Stimulated activated effector memory CD8-positive, alpha-beta T cell treated with anti-CD3 and anti-CD28 coated beads, Interleukin-12 subunit alpha, Interleukin-12 subunit beta, amount 100 ng/mL, for 72 hours (primary cell): ENCODE results near the gene CARS1.

Experiments used
- ATAC-seq: fragments of 150-1000 bp; cut with Tn5 transposase; 2 replicates; pipeline ENCODE4 v1.10.0; 2021
- DNase-seq, 2 donors: peaks; one replicate each; pipeline ENCODE4 v3.0.0; 2021 to 2022; ENCODE audit warnings: low spot score in 2 of 2
- H3K27ac Mint-ChIP-seq: one replicate; pipeline ENCODE4 v1.8.0; 2022; ENCODE audit warnings: mild to moderate bottlenecking, mixed read lengths
- H3K36me3 Mint-ChIP-seq: one replicate; pipeline ENCODE4 v1.8.0; 2022; ENCODE audit warnings: mild to moderate bottlenecking, mixed read lengths
- H3K4me1 Mint-ChIP-seq: one replicate; pipeline ENCODE4 v1.8.0; 2022; ENCODE audit warnings: mixed read lengths
- H3K4me3 Mint-ChIP-seq: one replicate; pipeline ENCODE4 v1.8.0; 2022; ENCODE audit warnings: mild to moderate bottlenecking, mixed read lengths
- H3K9me3 Mint-ChIP-seq: one replicate; pipeline ENCODE4 v1.8.0; 2022; ENCODE audit warnings: mixed read lengths

The CARS1 gene

DNA sequence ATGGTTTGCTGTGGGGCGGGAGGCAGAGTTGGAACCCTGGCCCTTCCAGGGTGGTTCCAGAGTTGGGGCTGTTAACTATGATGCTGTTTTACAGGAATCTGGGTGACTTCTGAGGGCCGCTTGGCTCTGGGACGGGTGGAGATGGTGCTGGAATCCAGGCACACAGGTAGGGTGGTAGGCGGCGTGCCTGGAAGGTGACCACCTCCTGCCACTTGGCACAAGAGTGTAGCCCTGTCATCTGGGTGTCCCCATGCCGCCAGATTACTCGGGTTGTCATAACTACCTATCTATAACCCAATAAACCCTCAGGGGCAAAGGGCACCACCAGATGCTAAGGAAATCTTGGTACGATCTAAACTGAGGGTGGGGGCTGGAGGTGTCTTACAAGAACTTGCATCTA, 1.3 kb downstream of the CARS1 start:
- no peak for ATAC-seq
- H3K36me3 Mint-ChIP-seq: peaks cover 64% of the 10 kb centered on the region
- no peaks in the 10 kb centered on the region for H3K9me3 Mint-ChIP-seq
- DNase-seq: no peak
- H3K27ac Mint-ChIP-seq: peak overlapping the region; percentile 95
- peaks cover 52% of the 10 kb centered on the region for H3K4me1 Mint-ChIP-seq
- H3K4me3 Mint-ChIP-seq: peak overlapping the region; percentile 85

DNA sequence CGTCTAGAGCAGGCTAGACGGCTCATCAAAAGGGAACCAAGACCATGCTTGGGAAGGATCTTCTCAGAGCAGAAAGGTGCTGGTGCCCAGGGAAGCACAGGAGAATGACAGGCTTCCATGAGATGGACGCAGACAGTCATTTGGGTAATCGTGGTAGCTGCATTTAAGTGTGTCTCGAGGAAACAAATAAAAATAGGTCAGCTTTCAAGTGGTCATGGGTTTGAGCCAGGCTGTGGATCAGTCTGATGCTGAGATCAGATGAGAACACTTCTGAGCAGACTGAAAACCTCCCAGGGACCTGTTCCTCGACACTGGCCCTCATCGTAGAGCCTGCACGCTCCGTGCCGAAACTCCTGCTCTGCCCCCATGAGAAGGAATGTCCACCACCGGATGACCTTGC, 4.7 kb downstream of the CARS1 start:
- Mint-ChIP-seq H3K9me3 (no peaks in the 10 kb centered on the region), H3K27ac (peak overlapping the region; percentile 61), H3K36me3 (peaks cover 83% of the 10 kb centered on the region), H3K4me1 (peaks cover 71% of the 10 kb centered on the region), H3K4me3 (no peak overlapping the region)
- no peak for ATAC-seq
- DNase-seq: no peak

DNA sequence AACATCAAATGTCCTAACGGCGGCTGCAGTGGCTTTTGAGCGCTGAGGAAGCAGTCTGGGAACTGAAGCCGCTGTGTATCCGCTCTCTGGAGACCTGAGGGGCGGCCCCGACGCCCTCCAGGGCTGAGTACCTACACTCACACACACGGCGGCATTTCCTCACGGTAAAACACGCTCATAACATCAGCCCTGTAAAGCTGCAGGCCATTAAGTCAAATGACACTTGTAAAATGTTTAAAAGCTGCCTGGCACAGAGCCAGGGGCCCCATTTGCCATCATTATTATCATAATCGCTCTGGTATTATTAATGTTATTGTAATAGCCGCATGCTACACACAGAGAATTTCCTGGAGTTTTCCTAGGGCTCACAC, 5.1 kb downstream of the CARS1 start:
- Mint-ChIP-seq H3K27ac (peak overlapping the region; percentile 97), H3K4me1 (peaks cover 67% of the 10 kb centered on the region), H3K4me3 (no peak overlapping the region), H3K9me3 (no peaks in the 10 kb centered on the region), H3K36me3 (peaks cover 83% of the 10 kb centered on the region)
- ATAC-seq: no peak
- DNase-seq: no peak

GRCh38 chr11:3051196-3052108, 5.8 kb downstream of the CARS1 start:
- peak overlapping the region; percentile 97 for H3K27ac Mint-ChIP-seq
- H3K4me1 Mint-ChIP-seq: peaks cover 67% of the 10 kb centered on the region
- ATAC-seq (no peak), DNase-seq (no peak)
- H3K36me3 Mint-ChIP-seq: peaks cover 85% of the 10 kb centered on the region
- H3K9me3 Mint-ChIP-seq: no peaks in the 10 kb centered on the region
- peak overlapping the region; percentile 73 for H3K4me3 Mint-ChIP-seq

- H3K4me3 Mint-ChIP-seq: peak overlapping the region; percentile 73
- DNase-seq (no peak), ATAC-seq (no peak)
- H3K4me1 Mint-ChIP-seq: peaks cover 60% of the 10 kb centered on the region
- H3K27ac Mint-ChIP-seq: peak overlapping the region; percentile 97
- H3K36me3 Mint-ChIP-seq: peaks cover 84% of the 10 kb centered on the region
- no peaks in the 10 kb centered on the region for H3K9me3 Mint-ChIP-seq
Observed at GRCh38 chr11:3050386-3051195, 6.6 kb downstream of the CARS1 start.

GRCh38 chr11:3049430-3050243, 7.6 kb downstream of the CARS1 start:
- H3K4me3 Mint-ChIP-seq: peak overlapping the region; percentile 73
- ATAC-seq: peak; percentile 99
- H3K36me3 Mint-ChIP-seq: peaks cover 84% of the 10 kb centered on the region
- H3K27ac Mint-ChIP-seq: peak overlapping the region; percentile 97
- H3K4me1 Mint-ChIP-seq: peaks cover 57% of the 10 kb centered on the region
- H3K9me3 Mint-ChIP-seq: no peaks in the 10 kb centered on the region
- DNase-seq: peak; percentile 73 to 92

GRCh38 chr11:3047637-3048036, 9.6 kb downstream of the CARS1 start:
- Mint-ChIP-seq H3K9me3 (no peaks in the 10 kb centered on the region), H3K4me1 (peaks cover 55% of the 10 kb centered on the region), H3K36me3 (peaks cover 83% of the 10 kb centered on the region), H3K27ac (peak overlapping the region; percentile 52), H3K4me3 (no peak overlapping the region)
- ATAC-seq: no peak
- DNase-seq: no peak

DNA sequence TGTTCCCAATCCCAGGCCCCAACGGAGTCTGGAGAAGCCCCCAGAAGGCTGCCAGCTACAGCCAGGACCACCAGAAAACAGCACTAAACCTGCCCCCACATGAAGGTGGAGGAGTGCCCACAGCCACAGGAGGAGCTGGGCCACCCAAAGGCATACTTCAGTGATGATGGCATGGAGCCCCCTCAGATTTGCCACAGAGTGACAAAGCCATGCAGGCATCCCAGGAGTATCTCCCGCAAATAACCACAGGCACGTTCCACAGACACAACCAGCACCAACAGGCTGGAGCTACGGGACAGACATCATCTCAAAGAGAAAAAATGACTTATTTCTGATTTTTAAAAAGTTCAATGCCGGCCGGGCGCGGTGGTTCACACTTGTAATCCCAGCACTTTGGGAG, 10.6 kb downstream of the CARS1 start:
- H3K4me1 Mint-ChIP-seq: peaks cover 51% of the 10 kb centered on the region
- ATAC-seq (no peak), DNase-seq (no peak)
- H3K36me3 Mint-ChIP-seq: peaks cover 86% of the 10 kb centered on the region
- H3K27ac Mint-ChIP-seq: no peak overlapping the region
- no peak overlapping the region for H3K4me3 Mint-ChIP-seq
- no peaks in the 10 kb centered on the region for H3K9me3 Mint-ChIP-seq

DNA sequence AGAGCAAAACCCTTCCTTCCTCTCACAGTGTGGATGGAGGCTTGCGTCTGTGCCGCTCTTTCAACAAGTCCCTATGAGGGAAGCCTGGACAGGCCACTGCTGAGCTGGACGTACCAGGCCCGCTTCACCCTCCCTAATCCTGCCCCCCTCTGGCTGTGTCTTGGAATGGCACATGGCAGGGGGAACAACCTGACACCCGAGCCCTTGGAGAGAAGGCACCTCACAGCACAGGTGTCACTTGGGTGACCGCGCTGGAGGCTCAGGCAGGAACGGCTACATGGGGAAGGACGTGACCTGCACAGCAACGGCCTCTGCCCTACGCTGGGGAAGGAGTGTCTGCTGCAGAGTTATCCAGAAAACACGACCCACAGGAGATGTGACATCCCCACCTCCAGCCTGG, 11.0 kb downstream of the CARS1 start:
- H3K27ac Mint-ChIP-seq: no peak overlapping the region
- H3K4me3 Mint-ChIP-seq: no peak overlapping the region
- H3K4me1 Mint-ChIP-seq: peaks cover 47% of the 10 kb centered on the region
- H3K36me3 Mint-ChIP-seq: peaks cover 86% of the 10 kb centered on the region
- no peaks in the 10 kb centered on the region for H3K9me3 Mint-ChIP-seq
- DNase-seq: no peak
- no peak for ATAC-seq

- ATAC-seq (no peak), DNase-seq (no peak)
- Mint-ChIP-seq H3K4me3 (no peak overlapping the region), H3K4me1 (peaks cover 34% of the 10 kb centered on the region), H3K36me3 (peaks cover 92% of the 10 kb centered on the region), H3K27ac (no peak overlapping the region), H3K9me3 (no peaks in the 10 kb centered on the region)
Observed at GRCh38 chr11:3044915-3045314, 12.3 kb downstream of the CARS1 start.

- ATAC-seq (no peak), DNase-seq (no peak)
- peaks cover 92% of the 10 kb centered on the region for H3K36me3 Mint-ChIP-seq
- peak overlapping the region; percentile 86 for H3K27ac Mint-ChIP-seq
- H3K4me1 Mint-ChIP-seq: peaks cover 32% of the 10 kb centered on the region
- H3K9me3 Mint-ChIP-seq: no peaks in the 10 kb centered on the region
- H3K4me3 Mint-ChIP-seq: no peak overlapping the region
Observed at GRCh38 chr11:3044004-3044403, 13.2 kb downstream of the CARS1 start.

DNA sequence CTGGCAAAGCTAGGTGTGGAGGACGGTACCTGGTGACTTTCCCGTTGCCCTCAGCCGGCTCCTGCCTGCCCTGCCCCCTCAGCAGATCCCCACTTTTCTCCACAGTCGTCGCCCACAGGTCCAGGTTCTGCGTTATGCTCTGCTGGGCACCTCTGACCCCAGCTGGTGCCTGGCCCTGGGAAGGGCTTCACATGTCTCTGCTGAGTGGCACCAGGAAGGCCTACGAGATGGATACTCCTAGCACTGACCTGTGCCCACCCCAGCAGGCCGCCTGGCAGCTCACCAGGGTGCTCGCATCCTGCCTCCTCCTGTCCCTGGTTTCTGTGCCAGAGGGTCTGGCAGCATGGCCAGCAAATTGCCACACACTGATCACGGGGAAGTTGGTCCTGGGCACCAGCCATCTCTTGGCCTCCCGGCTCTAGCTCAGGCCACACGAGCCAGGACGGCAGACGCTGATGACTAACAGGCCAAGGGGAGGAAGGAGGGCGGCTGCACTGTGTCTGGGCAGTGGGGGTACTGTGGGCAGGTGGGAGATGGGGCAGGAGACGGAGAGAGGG, 13.8 kb downstream of the CARS1 start:
- no peak for ATAC-seq
- DNase-seq: no peak
- H3K9me3 Mint-ChIP-seq: no peaks in the 10 kb centered on the region
- H3K4me3 Mint-ChIP-seq: no peak overlapping the region
- H3K36me3 Mint-ChIP-seq: peaks cover 97% of the 10 kb centered on the region
- H3K27ac Mint-ChIP-seq: peak overlapping the region; percentile 86
- peaks cover 35% of the 10 kb centered on the region for H3K4me1 Mint-ChIP-seq

GRCh38 chr11:3042496-3043314, 14.5 kb downstream of the CARS1 start:
- Mint-ChIP-seq H3K27ac (peak overlapping the region; percentile 86), H3K9me3 (no peaks in the 10 kb centered on the region), H3K4me3 (no peak overlapping the region), H3K36me3 (peaks cover 97% of the 10 kb centered on the region), H3K4me1 (peaks cover 39% of the 10 kb centered on the region)
- ATAC-seq (no peak), DNase-seq (no peak)

DNA sequence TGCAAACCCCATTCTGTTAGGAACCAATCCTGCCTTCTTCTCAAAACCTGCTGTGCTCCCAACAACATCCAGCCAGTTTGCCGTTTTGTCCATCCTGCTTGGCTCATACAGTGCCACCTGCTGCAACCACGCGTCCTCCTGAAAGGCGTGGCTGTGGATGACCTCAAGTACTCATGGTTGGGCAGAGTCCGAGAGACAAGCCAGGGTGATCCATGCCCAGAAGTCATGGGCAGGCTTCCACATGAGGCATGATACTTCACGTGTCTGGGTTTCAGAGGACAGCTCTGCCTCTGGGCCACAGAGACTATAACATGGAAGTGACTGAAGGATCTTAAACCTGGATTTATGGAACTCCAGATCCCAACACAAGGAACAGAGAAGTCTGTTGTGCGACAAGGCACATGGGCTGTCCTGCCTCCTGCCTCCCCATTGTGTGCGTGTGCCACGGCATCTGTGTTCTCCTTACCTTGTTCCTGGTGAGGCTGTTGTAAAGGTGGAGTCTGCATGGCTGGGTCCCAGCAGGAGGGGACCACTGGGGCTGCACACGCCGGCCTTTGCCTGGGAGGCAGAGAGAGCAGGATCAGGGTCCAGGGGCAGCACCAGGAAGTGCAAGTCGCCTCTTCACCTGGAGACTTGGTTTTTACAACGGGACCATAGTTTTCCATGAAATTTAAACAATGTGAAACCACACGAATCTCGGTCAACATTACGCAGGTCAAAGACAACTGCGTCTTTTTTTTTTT, 15.4 kb downstream of the CARS1 start:
- H3K4me3 Mint-ChIP-seq: no peak overlapping the region
- H3K9me3 Mint-ChIP-seq: no peaks in the 10 kb centered on the region
- peaks cover 47% of the 10 kb centered on the region for H3K4me1 Mint-ChIP-seq
- no peak for ATAC-seq
- peak overlapping the region; percentile 86 for H3K27ac Mint-ChIP-seq
- DNase-seq: no peak
- peaks cover 97% of the 10 kb centered on the region for H3K36me3 Mint-ChIP-seq
